Measurements from ENCODE around the gene ABRACL.

Gene ABRACL

GRCh38 chr6:139064981-139065665 lies 36.6 kb downstream of the ABRACL start:
- no peak for DNase-seq (ENCODE audit: low spot score)
- TF ChIP-seq CTCF (IDR thresholded peaks at IDR 0.05; ENCODE audit: extremely low read depth, insufficient read depth, missing control alignments): no peak
- in situ Hi-C loops (cut with MboI; ENCODE audit: low pct_unique_long_range_greater_than_20kb, low sequenced_read_pairs, unreplicated experiment): no loop called here

- in situ Hi-C loops (cut with MboI; ENCODE audit: low pct_unique_long_range_greater_than_20kb, low sequenced_read_pairs, unreplicated experiment): no loop called here
- no peak for DNase-seq (ENCODE audit: low spot score)
- TF ChIP-seq CTCF (IDR thresholded peaks at IDR 0.05; ENCODE audit: extremely low read depth, insufficient read depth, missing control alignments): no peak
These were observed 37.5 kb downstream of the ABRACL start for GRCh38 chr6:139066080-139066479.

- TF ChIP-seq CTCF (IDR thresholded peaks at IDR 0.05; ENCODE audit: extremely low read depth, insufficient read depth, missing control alignments): no peak
- in situ Hi-C loops (cut with MboI; ENCODE audit: low pct_unique_long_range_greater_than_20kb, low sequenced_read_pairs, unreplicated experiment): no loop called here
- no peak for DNase-seq (ENCODE audit: low spot score)
These were observed 40.3 kb downstream of the ABRACL start for GRCh38 chr6:139068846-139069245.

- in situ Hi-C loops (cut with MboI; ENCODE audit: low pct_unique_long_range_greater_than_20kb, low sequenced_read_pairs, unreplicated experiment): no loop called here
- DNase-seq (ENCODE audit: low spot score): no peak
- no peak for TF ChIP-seq CTCF (IDR thresholded peaks at IDR 0.05; ENCODE audit: extremely low read depth, insufficient read depth, missing control alignments)
These were observed 44.6 kb downstream of the ABRACL start for GRCh38 chr6:139073118-139073517.

GRCh38 chr6:139079018-139079417 lies 50.5 kb downstream of the ABRACL start:
- DNase-seq (ENCODE audit: low spot score): no peak
- no peak for TF ChIP-seq CTCF (IDR thresholded peaks at IDR 0.05; ENCODE audit: extremely low read depth, insufficient read depth, missing control alignments)
- in situ Hi-C loops (cut with MboI; ENCODE audit: low pct_unique_long_range_greater_than_20kb, low sequenced_read_pairs, unreplicated experiment): no loop called here

- in situ Hi-C loops (cut with MboI; ENCODE audit: low pct_unique_long_range_greater_than_20kb, low sequenced_read_pairs, unreplicated experiment): no loop called here
- DNase-seq (ENCODE audit: low spot score): no peak
- TF ChIP-seq CTCF (IDR thresholded peaks at IDR 0.05; ENCODE audit: extremely low read depth, insufficient read depth, missing control alignments): no peak
These were observed 51.8 kb downstream of the ABRACL start for GRCh38 chr6:139080255-139080920.

Measured in GM13977 (cell line).